Fibroblast of lung (primary cell): ENCODE results near the gene LRP10.

Experiments used
- EZH2 ChIP-seq: IDR thresholded peaks from 2 replicates; pipeline ENCODE4 v1.5.1; 2012; ENCODE audit warnings: low read length, control low read depth, mild to moderate bottlenecking; ENCODE audit errors: missing control alignments
- TF ChIP-seq, protein P1 (sequence below), 2 donors: IDR thresholded peaks in 1 of 2; conservative IDR thresholded peaks in 1 of 2; 1 replicate in 1 of 2; 2 replicates in 1 of 2; pipeline ENCODE4 v1.5.1; 2011 to 2012; ENCODE audit warnings: low read length in 2 of 2, control low read depth in 1 of 2, inconsistent platforms in 1 of 2, low read depth in 1 of 2, mild to moderate bottlenecking in 1 of 2

DNA sequence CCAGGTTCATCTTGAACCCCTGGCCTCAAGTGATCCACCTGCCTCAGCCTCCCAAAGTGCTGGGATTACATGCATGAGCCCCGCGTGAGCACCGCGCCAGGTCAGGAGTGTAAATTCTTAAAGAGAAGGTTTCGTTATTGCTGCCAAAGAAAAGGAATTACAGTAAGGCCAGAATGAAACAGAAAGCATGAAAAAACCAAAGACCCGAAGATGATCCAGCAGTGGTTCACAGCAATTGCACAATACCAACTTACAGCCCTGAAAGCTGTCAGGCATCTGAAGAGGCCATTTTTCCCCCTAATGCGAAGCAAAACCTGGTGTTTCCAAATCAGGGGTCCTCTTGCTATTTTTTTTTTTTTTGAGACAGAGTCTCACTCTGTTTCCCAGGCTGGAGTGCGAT, 37.1 kb downstream of the LRP10 start:
- TF ChIP-seq, protein P1, sequence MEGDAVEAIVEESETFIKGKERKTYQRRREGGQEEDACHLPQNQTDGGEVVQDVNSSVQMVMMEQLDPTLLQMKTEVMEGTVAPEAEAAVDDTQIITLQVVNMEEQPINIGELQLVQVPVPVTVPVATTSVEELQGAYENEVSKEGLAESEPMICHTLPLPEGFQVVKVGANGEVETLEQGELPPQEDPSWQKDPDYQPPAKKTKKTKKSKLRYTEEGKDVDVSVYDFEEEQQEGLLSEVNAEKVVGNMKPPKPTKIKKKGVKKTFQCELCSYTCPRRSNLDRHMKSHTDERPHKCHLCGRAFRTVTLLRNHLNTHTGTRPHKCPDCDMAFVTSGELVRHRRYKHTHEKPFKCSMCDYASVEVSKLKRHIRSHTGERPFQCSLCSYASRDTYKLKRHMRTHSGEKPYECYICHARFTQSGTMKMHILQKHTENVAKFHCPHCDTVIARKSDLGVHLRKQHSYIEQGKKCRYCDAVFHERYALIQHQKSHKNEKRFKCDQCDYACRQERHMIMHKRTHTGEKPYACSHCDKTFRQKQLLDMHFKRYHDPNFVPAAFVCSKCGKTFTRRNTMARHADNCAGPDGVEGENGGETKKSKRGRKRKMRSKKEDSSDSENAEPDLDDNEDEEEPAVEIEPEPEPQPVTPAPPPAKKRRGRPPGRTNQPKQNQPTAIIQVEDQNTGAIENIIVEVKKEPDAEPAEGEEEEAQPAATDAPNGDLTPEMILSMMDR (conservative IDR thresholded peaks at IDR 0.05 in 1 of 2, IDR thresholded peaks at IDR 0.05 in 1 of 2; ENCODE audit: low read depth in 1 of 2, low read length in 2 of 2) = no peak
- TF ChIP-seq EZH2 = no peak
